ENCODE data around the gene HPSE2.
"Not testable (repeated sequence)": the region's sequence is repeated elsewhere in the genome, so short reads cannot be mapped to it uniquely, and the experiment has no call there.

HPSE2 gene

DNA sequence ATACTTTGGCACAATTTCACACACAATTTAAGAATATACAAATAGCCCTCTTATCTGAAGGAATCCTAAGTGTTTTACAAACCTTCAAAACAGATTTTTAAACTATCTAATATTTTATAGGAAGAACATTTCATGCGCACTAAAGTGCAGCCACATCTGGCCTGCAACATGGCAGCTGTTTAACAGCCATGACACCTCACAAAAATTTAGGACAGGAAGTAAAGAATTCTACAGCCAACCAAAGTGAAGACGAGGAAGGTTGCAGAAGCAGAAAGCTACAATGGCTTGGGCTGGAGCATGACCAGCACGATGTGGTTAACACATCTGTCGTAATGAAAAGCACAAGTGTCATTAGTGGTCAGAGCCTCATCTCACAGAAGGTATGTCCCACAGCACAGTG lies 238.1 kb downstream of the HPSE2 start:
- H3K4me3 ChIP-seq (ENCODE audit: low read depth, low read length), result no peak overlapping the region
- H3K9me3 ChIP-seq (ENCODE audit: severe bottlenecking), result no peaks in the 10 kb centered on the region
- TF ChIP-seq, protein P1, sequence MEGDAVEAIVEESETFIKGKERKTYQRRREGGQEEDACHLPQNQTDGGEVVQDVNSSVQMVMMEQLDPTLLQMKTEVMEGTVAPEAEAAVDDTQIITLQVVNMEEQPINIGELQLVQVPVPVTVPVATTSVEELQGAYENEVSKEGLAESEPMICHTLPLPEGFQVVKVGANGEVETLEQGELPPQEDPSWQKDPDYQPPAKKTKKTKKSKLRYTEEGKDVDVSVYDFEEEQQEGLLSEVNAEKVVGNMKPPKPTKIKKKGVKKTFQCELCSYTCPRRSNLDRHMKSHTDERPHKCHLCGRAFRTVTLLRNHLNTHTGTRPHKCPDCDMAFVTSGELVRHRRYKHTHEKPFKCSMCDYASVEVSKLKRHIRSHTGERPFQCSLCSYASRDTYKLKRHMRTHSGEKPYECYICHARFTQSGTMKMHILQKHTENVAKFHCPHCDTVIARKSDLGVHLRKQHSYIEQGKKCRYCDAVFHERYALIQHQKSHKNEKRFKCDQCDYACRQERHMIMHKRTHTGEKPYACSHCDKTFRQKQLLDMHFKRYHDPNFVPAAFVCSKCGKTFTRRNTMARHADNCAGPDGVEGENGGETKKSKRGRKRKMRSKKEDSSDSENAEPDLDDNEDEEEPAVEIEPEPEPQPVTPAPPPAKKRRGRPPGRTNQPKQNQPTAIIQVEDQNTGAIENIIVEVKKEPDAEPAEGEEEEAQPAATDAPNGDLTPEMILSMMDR (IDR thresholded peaks at IDR 0.05; ENCODE audit: low read depth, low read length), result no peak
- no peaks in the 10 kb centered on the region for H3K36me3 ChIP-seq
- H3K27me3 ChIP-seq (ENCODE audit: insufficient read depth, low read depth, severe bottlenecking), result peaks cover 7% of the 10 kb centered on the region
- DNase-seq, result no peak
- no peak overlapping the region for H3K27ac ChIP-seq

DNA sequence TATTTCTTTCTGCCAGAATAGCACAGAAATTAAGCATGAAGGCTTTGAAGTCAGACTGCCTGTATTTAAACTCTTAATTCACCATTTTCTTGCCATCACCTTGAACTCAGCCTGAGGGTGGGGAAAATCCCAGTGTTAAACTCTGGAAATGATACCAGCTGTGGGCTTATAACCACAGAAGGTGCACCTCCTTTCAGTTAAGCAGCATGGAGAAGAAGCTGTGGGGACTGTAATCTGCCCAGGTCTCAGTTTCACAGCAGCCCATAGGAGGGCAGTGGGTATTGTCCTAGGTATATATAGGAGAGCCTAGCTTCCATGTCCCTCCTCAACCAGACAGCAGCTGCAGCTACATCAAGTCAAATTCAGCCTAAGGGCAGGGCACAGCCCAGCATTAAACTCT lies 241.6 kb downstream of the HPSE2 start:
- H3K36me3 ChIP-seq, result no peaks in the 10 kb centered on the region
- H3K9me3 ChIP-seq (ENCODE audit: severe bottlenecking), result no peaks in the 10 kb centered on the region
- TF ChIP-seq, protein P1 (IDR thresholded peaks at IDR 0.05; ENCODE audit: low read depth, low read length), result no peak

DNA sequence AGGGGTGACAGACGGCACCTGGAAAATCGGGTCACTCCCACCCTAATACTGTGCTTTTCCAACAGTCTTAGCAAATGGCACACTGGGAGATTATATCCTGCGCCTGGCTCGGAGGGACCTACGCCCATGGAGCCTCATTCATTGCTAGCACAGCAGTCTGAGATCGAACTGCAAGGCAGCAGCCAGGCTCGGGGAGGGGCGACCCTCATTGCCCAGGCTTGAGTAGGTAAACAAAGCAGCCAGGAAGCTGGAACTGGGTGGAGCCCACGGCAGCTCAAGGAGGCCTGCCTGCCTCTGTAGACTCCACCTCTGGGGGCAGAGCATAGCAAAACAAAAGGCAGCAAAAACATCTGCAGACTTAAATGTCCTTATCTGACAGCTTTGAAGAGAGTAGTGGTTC lies 251.9 kb downstream of the HPSE2 start:
- not testable (repeated sequence) for H3K4me3 ChIP-seq (ENCODE audit: low read depth, low read length); H3K9me3 ChIP-seq (ENCODE audit: severe bottlenecking); H3K27ac ChIP-seq; H3K36me3 ChIP-seq; DNase-seq
- H3K27me3 ChIP-seq (ENCODE audit: insufficient read depth, low read depth, severe bottlenecking), result peaks cover 19% of the 10 kb centered on the region

More for the DNA sequence above, 241.6 kb downstream of the HPSE2 start:
- Histone ChIP-seq H3K27me3 (ENCODE audit: insufficient read depth, low read depth, severe bottlenecking) (peaks cover 7% of the 10 kb centered on the region), H3K4me3 (ENCODE audit: low read depth, low read length) (no peak overlapping the region), H3K27ac (no peak overlapping the region)
- no peak for DNase-seq

DNA sequence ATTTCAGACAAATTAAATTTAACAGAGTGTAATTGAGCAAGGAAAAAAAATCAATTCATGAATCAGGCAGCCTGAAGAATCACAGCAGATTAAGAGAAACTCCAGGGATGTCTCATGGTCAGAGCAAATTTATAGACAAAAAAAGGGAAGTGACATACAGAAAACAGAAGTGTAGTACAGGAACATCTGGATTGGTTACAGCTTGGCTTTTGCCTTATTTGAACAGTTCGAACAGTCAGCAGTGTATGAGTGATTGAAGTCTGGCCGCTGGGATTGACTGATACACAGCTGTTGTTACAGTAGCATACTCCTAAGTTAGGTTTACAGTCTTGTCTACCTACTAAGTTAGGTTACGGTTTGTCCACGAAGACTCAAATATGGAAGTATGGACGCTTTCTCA lies 255.3 kb downstream of the HPSE2 start:
- Histone ChIP-seq H3K27me3 (ENCODE audit: insufficient read depth, low read depth, severe bottlenecking) (peaks cover 18% of the 10 kb centered on the region), H3K36me3 (no peaks in the 10 kb centered on the region), H3K4me3 (ENCODE audit: low read depth, low read length) (no peak overlapping the region), H3K9me3 (ENCODE audit: severe bottlenecking) (no peaks in the 10 kb centered on the region), H3K27ac (no peak overlapping the region)
- TF ChIP-seq, protein P1 (IDR thresholded peaks at IDR 0.05; ENCODE audit: low read depth, low read length), result no peak
- no peak for DNase-seq

DNA sequence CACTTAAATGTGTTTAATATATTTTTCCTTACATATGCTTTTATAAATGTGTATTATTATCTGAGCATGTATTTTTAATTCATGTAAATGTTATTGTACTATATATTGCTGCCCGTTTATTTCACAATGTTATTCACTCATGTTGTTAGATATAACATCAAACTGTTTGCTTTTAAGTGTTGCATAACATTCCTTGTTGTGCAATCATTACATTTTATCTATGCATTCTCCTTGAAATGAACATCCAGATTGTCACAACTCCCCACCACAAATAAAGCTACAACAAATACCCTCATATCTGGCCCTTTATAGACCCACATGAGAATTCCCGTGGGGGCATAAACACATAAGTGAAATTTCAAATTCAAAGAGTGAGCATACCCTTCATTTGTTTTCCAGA lies 264.2 kb downstream of the HPSE2 start:
- H3K27me3 ChIP-seq (ENCODE audit: insufficient read depth, low read depth, severe bottlenecking), result peaks cover 3% of the 10 kb centered on the region
- no peak overlapping the region for H3K4me3 ChIP-seq (ENCODE audit: low read depth, low read length)
- no peaks in the 10 kb centered on the region for H3K36me3 ChIP-seq
- no peak overlapping the region for H3K27ac ChIP-seq
- H3K9me3 ChIP-seq (ENCODE audit: severe bottlenecking), result no peaks in the 10 kb centered on the region
- DNase-seq, result no peak
- TF ChIP-seq, protein P1 (IDR thresholded peaks at IDR 0.05; ENCODE audit: low read depth, low read length), result no peak

DNA sequence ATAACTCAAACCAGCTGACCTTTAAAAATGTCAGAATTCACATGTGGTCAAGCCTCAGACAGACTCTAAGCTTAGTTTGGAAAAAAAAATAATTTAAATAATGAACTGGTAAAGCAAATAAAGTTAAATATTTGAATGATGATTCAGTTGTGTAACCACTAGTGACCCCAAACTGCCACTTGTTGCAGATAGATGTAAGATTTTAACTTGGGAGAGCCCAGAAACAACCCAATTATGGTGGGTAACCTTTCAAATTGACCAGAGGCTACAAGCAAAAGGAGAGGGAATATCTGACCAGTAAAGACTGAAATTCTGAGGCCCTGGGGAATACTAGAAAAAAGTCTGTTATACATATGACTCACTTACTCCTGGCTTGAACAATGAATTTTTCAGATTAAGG lies 268.1 kb downstream of the HPSE2 start:
- DNase-seq, result no peak
- Histone ChIP-seq H3K27ac (no peak overlapping the region), H3K4me3 (ENCODE audit: low read depth, low read length) (no peak overlapping the region), H3K27me3 (ENCODE audit: insufficient read depth, low read depth, severe bottlenecking) (no peaks in the 10 kb centered on the region), H3K9me3 (ENCODE audit: severe bottlenecking) (no peaks in the 10 kb centered on the region), H3K36me3 (no peaks in the 10 kb centered on the region)
- TF ChIP-seq, protein P1 (IDR thresholded peaks at IDR 0.05; ENCODE audit: low read depth, low read length), result no peak

Measured in WERI-Rb-1 (cell line).